Kidney glomerular epithelial cell (primary cell): ENCODE results near the gene DOP1A.
"Not testable (repeated sequence)": the region's sequence is repeated elsewhere in the genome, so short reads cannot be mapped to it uniquely, and the experiment has no call there.

Experiments used
- DNase-seq: peaks from one replicate; lab custom pipeline; 2025; lab: John Stamatoyannopoulos, UW

Gene DOP1A

DNA sequence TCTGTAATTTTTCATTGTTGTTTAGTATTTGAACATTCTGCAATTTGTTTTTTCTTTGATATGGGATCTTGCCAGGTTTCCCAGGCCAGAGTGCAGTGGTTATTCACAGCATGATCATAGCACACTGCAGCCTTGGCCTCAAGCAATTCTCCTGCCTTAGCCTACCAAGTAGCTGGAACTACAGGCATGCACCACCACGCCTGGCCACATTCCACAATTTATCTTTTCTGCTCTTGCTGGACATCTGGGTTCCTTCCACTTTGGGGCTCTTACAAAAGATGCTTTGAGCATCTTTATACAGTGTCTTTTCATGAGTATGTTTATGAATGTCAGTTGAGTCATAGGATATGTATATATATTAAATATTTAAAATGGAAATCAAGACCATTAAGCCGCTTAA lies 83.6 kb downstream of the DOP1A start:
- DNase-seq: no peak

- DNase-seq: no peak
Observed at GRCh38 chr6:83152913-83153312, 85.4 kb downstream of the DOP1A start.

- no peak for DNase-seq
Observed at GRCh38 chr6:83153883-83154521, 86.5 kb downstream of the DOP1A start.

GRCh38 chr6:83155794-83156193 lies 88.3 kb downstream of the DOP1A start:
- DNase-seq: no peak

DNA sequence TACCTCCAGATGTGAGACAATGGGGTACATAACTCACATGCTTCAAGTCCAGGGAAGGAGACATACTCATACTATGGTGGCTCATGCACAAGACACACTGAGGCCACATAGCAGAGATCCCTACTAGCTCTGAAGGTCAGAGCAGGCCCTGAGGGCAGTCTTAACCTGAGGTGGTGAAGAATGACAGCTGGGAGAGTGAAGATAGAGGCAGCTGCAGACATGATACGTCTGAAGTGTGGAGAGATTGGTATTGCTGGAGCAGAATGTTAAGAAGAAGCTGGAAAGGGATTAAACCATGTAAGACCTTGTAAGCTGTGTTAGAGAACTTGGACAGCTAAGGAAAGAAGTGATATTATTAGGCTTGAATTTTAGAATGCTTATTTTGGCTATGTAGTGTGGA lies 92.7 kb downstream of the DOP1A start:
- DNase-seq: no peak

- DNase-seq: no peak
Observed at GRCh38 chr6:83167726-83168278, 100.3 kb downstream of the DOP1A start.

DNA sequence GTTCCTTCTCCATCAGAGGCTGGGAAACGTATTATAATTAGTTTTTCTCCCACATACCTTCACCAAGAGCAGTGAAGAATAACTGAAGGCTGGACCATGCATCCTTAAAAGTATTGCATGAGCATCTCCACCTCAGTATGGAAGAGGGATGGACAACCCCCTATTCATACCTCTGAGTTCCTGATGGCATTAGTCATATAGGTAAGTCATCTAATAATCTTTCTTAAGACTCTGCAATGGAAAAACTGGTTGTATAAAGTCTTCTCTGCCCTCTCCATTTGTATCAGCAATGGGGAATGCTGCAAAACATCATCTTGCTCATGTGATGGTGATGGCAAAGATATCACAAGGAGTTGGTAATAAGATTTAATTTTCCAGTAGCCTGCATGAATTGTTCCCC lies 101.1 kb downstream of the DOP1A start:
- DNase-seq: no peak

DNA sequence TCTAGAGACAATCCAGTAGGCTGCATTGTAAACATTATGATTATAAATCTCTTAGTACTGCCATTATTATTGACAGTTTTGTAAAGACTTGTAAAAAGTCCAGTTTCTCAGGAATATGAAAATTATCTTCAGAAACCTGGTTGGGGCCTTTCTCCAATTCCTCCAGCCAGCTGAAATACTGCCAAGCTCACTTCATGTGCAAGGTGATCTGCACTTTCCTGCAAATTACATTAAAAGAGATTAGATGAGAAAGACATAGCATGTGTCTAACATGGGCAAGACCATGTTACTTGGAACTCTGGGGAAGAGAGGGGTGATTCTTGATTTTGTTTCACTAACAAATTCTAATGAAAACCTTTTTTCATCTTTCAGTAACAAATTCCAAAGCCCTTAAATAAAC lies 101.6 kb downstream of the DOP1A start:
- DNase-seq: no peak

- no peak for DNase-seq
Observed at GRCh38 chr6:83169511-83169910, 102.0 kb downstream of the DOP1A start.

DNA sequence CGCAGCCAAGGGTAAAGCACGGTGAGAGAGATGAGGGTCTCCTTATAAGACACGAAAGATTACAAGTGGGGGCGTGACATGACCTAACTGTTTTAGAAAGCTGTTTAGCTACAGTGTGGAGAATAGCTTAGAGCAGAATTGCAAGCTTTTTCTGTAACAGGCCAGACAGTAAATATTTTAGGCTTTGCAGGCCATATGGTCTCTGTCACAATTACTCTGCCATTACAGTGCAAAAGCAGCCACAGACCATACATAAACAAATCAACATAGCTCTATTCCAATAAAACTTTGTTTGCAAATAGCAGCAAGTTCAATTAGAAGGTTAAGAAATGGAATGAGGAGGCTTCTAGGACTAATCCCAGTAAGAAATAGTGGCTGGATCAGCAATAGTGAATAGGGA lies 108.8 kb downstream of the DOP1A start:
- DNase-seq: no peak

DNA sequence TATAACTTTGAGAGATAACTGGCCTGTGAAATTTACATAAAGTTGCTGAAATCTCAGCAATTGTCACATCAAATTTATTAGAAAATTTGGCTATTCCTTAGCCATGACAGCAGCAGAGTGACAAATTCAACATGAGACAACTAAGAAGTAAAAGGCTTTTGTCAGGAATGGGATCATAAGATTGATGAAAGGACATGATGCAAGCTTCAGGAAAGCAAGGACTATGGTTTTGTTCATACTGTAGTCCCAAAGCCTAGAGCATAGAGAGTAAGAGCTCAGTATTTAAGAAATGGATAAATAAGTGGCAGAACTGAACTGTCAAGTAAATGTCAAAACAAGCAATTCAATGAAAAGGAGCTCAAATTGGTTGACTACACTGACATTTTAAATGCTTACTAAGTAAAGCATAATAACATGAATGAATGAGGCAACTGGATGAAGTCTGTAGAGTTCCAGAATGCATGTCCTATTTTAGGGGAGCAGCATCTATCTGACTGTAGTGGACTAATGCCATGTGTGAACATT lies 113.0 kb downstream of the DOP1A start:
- no peak for DNase-seq

DNA sequence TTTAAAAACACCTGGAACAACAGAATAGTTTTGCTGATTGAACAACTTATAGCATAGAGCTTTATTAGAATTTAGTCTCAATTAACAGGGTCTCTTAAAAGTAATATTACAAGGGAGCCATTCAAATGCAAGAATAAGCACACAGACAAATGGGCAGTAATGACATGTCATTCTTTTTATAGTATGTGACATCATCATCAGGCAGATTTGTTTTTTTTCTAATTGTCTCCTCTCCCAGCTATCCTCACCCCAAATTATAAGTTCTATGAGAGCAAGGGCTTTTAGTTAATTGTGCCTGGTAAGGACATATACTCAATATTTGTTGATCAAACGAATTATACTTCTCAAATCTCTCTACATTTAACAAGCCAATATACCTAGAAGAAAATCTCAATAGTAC lies 114.6 kb downstream of the DOP1A start:
- DNase-seq: no peak

DNA sequence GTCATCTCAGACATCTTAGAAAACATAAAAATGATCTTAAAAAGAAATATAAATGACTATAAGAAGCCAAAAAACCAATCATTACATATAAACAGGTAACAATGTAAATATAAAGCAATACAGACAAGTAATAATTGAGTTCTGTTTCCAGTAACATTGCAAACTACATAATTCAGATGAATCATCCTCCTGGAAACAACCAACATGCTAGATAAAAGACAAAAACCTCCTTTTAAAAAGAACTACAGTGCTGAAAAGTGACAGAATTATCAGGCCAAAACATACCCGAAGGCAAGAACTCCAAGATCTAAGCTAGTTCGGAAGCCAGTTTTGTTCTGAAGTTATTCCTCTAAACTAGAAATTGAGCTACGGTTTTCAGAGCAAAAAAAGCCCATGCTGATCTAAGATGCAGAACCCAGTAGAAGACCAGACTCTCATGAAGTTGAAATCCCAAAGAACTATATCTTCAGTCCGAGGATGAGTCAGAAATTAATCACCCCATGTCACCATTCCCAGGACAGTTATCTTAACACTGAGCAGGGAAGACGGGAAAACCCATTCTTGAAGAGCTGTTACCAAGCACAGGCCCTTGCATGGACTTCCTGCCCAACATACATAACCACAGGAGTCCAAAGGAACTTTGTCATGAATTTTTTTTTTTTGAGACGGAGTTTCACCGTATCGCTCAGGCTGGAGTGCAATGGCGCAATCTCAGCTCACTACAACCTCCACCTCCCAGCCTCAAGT lies 115.8 kb downstream of the DOP1A start:
- peak; percentile 32 for DNase-seq

DNA sequence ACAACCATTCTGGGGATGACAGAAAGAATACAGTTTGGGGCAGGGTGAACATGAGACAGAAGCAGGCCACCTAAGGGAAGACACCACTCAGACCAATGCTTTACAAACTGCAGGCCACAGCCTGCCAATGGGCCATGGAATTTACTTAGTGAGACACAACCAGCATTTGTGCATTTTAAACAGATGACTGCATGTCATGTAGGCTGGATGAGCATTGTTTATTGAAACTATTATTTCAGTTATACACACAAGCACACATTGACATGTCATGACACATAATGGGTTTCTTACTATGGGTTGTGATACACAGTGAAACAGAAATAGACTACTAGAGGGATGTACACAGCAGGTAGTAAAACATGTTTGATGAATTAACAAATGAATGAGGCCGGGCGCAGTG lies 117.6 kb downstream of the DOP1A start:
- no peak for DNase-seq

DNA sequence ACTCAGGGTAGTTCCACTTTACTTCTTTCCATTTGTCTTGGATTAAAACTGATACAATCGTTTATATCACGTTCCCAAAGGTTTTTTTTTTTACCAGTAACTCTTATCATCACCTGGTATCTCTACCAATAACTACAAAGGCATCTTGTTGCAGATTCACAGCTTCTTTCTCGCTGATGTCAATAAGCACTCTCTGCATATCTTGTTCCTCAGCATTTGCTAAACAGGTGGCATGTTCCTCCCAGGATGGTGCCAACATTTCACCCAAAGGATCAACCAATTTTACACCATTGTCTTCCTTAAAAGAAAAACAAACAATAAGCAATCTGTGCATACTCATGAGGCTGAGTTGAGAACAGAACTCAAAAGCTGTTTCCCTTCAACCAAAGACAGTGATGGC lies 121.0 kb downstream of the DOP1A start:
- no peak for DNase-seq

GRCh38 chr6:83190626-83191025 lies 123.2 kb downstream of the DOP1A start:
- no peak for DNase-seq

- DNase-seq: not testable (repeated sequence)
Observed at GRCh38 chr6:83191974-83192373, 124.5 kb downstream of the DOP1A start.

- DNase-seq: peak; percentile 27
Observed at GRCh38 chr6:83192456-83192855, 125.0 kb downstream of the DOP1A start.

DNA sequence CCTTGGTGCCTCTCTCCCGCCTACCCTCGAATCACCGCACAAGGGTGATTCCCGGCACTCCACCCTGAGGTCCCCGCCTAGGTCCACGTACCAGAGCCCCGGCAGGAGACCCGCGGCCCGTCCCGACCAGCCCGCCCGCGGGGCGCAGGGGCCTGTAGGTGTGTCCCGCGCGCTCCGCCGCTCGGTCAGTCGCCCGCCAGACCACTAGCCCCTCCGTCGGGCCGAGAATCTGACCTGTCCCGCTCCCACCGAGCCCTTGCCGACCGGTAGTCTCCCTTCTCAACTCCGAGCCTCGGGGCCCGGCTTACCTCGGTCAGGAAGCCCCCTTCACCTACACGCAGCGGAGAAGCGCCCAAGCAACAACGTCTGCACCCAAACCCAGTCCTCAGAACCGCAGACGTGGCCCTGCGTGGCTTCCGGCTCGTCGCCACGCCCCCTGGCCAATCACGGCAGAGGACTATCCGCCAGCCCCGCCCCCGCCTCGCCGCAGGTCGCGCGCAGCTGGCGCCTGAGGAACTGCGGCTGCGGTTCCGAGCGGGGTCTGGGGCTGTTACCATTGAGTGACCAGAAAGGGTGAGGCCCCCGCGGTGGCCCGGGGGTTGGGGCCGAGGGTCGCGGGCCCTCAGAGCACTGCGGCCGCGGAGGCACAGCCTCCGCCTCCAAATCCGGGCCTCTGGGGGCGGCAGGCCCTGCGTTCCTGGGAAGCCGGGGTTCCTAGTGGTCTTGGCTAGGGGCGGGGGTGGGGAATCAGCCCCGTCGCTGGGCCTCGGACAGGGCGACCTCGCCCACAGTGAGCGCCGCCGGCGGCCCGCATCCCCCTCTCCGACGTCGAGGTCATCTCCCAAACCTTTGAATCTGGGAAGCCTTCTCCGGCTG lies 125.6 kb downstream of the DOP1A start, which contains the start of the genes PGM3 and RWDD2A:
PGM3 (minus strand) TSS at position 395 of the 876 bp plus-strand sequence. CDS start 2,253 bp downstream, outside the sequence.
RWDD2A (plus strand) TSS at position 487 of the 876 bp plus-strand sequence. CDS start 1,095 bp downstream, outside the sequence.
- peak; percentile 74 for DNase-seq

- no peak for DNase-seq
Observed at GRCh38 chr6:83193747-83194566, 126.5 kb downstream of the DOP1A start.
